H1 (cell line): ENCODE results near the gene LIMS1. TPM values are rescaled to one million over a fixed set of nuclear protein-coding genes. Genes with fewer than 3 reads are reported as not detected.

Experiments used
- JUN ChIP-seq: IDR thresholded peaks from 2 replicates; pipeline ENCODE4 v1.6.1; 2011; ENCODE audit warnings: low read depth, mild to moderate bottlenecking, improper control_type of control experiment, low read length
- POU5F1 ChIP-seq: IDR thresholded peaks from 2 replicates; pipeline ENCODE4 v1.6.1; 2011; ENCODE audit warnings: low read depth, mild to moderate bottlenecking, low read length, moderate library complexity
- USF2 ChIP-seq: IDR thresholded peaks from 2 replicates; pipeline ENCODE4 v1.6.1; 2011; ENCODE audit warnings: low read length, improper control_type of control experiment
- polyA plus RNA-seq, 7 experiments: library from polyadenylated mRNA; depleted of rRNA in 3 of 7; stranded (reverse) in 5 of 7; unstranded in 2 of 7; fragments of >200 nt in 5 of 7; fragments of 200-250 nt in 2 of 7; gene quantifications; 1 replicate in 5 of 7; 2 replicates in 1 of 7; 4 replicates in 1 of 7; pipeline versions ENCODE4 v1.2.1 to v1.2.3, GENCODE V29; 2011 to 2013; ENCODE audit warnings: missing spikeins in 2 of 7, mixed read lengths in 2 of 7
- total RNA-seq: library from RNA; stranded (reverse); fragmentation: NEBNext Ultra II Directional; extraction: Animal tissue kit (Norgen Biotek cat#: 25700); gene quantifications from 2 replicates; pipeline ENCODE4 v1.2.1, GENCODE V29; 2021
- TF ChIP-seq, protein P1 (sequence below): fragments of 300-600 bp; sonication (generic); IDR thresholded peaks from 2 replicates; pipeline ENCODE4 v1.7.1; 2012; ENCODE audit warnings: low read length, moderate library complexity, mild to moderate bottlenecking, inconsistent platforms; ENCODE audit not compliant: insufficient replicate concordance

Gene LIMS1
- total and polyA plus RNA-seq, 2 of the 8 experiments (the other 6 are each of a cell fraction or from before 2014, with no cell fraction given) = 24.1 to 36.7 TPM

DNA sequence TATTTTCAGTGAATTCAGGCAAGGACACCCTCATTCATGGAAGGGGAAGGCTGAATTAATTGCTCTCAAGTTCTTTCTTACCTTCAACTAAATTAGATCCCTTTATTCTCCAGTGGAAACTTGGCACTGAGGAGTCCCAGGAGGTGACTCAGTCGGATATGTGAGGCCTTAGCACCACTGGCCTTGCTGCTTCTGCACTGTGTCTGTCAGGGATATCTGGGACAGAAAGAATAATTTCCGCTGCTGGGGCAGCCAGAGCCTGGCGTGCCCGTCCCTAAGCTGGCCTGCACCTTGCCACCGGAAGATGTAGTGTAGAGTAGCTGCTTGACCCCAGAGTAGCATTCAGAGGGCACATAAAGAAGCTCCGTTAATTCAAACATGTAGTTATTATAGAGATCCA lies 53.4 kb downstream of the LIMS1 start (continued):
- TF ChIP-seq, protein P1, sequence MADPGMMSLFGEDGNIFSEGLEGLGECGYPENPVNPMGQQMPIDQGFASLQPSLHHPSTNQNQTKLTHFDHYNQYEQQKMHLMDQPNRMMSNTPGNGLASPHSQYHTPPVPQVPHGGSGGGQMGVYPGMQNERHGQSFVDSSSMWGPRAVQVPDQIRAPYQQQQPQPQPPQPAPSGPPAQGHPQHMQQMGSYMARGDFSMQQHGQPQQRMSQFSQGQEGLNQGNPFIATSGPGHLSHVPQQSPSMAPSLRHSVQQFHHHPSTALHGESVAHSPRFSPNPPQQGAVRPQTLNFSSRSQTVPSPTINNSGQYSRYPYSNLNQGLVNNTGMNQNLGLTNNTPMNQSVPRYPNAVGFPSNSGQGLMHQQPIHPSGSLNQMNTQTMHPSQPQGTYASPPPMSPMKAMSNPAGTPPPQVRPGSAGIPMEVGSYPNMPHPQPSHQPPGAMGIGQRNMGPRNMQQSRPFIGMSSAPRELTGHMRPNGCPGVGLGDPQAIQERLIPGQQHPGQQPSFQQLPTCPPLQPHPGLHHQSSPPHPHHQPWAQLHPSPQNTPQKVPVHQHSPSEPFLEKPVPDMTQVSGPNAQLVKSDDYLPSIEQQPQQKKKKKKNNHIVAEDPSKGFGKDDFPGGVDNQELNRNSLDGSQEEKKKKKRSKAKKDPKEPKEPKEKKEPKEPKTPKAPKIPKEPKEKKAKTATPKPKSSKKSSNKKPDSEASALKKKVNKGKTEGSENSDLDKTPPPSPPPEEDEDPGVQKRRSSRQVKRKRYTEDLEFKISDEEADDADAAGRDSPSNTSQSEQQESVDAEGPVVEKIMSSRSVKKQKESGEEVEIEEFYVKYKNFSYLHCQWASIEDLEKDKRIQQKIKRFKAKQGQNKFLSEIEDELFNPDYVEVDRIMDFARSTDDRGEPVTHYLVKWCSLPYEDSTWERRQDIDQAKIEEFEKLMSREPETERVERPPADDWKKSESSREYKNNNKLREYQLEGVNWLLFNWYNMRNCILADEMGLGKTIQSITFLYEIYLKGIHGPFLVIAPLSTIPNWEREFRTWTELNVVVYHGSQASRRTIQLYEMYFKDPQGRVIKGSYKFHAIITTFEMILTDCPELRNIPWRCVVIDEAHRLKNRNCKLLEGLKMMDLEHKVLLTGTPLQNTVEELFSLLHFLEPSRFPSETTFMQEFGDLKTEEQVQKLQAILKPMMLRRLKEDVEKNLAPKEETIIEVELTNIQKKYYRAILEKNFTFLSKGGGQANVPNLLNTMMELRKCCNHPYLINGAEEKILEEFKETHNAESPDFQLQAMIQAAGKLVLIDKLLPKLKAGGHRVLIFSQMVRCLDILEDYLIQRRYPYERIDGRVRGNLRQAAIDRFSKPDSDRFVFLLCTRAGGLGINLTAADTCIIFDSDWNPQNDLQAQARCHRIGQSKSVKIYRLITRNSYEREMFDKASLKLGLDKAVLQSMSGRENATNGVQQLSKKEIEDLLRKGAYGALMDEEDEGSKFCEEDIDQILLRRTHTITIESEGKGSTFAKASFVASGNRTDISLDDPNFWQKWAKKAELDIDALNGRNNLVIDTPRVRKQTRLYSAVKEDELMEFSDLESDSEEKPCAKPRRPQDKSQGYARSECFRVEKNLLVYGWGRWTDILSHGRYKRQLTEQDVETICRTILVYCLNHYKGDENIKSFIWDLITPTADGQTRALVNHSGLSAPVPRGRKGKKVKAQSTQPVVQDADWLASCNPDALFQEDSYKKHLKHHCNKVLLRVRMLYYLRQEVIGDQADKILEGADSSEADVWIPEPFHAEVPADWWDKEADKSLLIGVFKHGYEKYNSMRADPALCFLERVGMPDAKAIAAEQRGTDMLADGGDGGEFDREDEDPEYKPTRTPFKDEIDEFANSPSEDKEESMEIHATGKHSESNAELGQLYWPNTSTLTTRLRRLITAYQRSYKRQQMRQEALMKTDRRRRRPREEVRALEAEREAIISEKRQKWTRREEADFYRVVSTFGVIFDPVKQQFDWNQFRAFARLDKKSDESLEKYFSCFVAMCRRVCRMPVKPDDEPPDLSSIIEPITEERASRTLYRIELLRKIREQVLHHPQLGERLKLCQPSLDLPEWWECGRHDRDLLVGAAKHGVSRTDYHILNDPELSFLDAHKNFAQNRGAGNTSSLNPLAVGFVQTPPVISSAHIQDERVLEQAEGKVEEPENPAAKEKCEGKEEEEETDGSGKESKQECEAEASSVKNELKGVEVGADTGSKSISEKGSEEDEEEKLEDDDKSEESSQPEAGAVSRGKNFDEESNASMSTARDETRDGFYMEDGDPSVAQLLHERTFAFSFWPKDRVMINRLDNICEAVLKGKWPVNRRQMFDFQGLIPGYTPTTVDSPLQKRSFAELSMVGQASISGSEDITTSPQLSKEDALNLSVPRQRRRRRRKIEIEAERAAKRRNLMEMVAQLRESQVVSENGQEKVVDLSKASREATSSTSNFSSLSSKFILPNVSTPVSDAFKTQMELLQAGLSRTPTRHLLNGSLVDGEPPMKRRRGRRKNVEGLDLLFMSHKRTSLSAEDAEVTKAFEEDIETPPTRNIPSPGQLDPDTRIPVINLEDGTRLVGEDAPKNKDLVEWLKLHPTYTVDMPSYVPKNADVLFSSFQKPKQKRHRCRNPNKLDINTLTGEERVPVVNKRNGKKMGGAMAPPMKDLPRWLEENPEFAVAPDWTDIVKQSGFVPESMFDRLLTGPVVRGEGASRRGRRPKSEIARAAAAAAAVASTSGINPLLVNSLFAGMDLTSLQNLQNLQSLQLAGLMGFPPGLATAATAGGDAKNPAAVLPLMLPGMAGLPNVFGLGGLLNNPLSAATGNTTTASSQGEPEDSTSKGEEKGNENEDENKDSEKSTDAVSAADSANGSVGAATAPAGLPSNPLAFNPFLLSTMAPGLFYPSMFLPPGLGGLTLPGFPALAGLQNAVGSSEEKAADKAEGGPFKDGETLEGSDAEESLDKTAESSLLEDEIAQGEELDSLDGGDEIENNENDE = no peak
- TF ChIP-seq JUN (no peak), POU5F1 (no peak), USF2 (no peak)
